Measurements from ENCODE around the gene PRKCZ. TPM values are rescaled to one million over a fixed set of nuclear protein-coding genes. Genes with fewer than 3 reads are reported as not detected.

PRKCZ gene
- total RNA-seq, 1 donor from 2014 or later: 120 TPM

- Mint-ChIP-seq H3K27me3 (ENCODE audit: unreplicated experiment) (peaks cover 5% of the 10 kb centered on the region), H3K4me1 (ENCODE audit: low read depth, unreplicated experiment) (peaks cover 7% of the 10 kb centered on the region), H3K9me3 (ENCODE audit: unreplicated experiment) (peaks cover 14% of the 10 kb centered on the region), H3K4me3 (ENCODE audit: unreplicated experiment) (no peak overlapping the region), H3K36me3 (ENCODE audit: unreplicated experiment) (peaks cover 16% of the 10 kb centered on the region), H3K27ac (ENCODE audit: unreplicated experiment) (no peak overlapping the region)
- no peak for DNase-seq
- no peak for TF ChIP-seq CTCF (IDR thresholded peaks at IDR 0.05; ENCODE audit: partially characterized antibody, unreplicated experiment)
Measured at GRCh38 chr1:2160451-2161300, 110.5 kb downstream of the PRKCZ start.

- no peak overlapping the region for H3K27ac Mint-ChIP-seq (ENCODE audit: unreplicated experiment)
- peaks cover 4% of the 10 kb centered on the region for H3K27me3 Mint-ChIP-seq (ENCODE audit: unreplicated experiment)
- peaks cover 15% of the 10 kb centered on the region for H3K36me3 Mint-ChIP-seq (ENCODE audit: unreplicated experiment)
- no peak for DNase-seq
- H3K4me1 Mint-ChIP-seq (ENCODE audit: low read depth, unreplicated experiment): no peaks in the 10 kb centered on the region
- peaks cover 16% of the 10 kb centered on the region for H3K9me3 Mint-ChIP-seq (ENCODE audit: unreplicated experiment)
- no peak overlapping the region for H3K4me3 Mint-ChIP-seq (ENCODE audit: unreplicated experiment)
- no peak for TF ChIP-seq CTCF (IDR thresholded peaks at IDR 0.05; ENCODE audit: partially characterized antibody, unreplicated experiment)
Measured at GRCh38 chr1:2163205-2163604, 113.0 kb downstream of the PRKCZ start.

- H3K36me3 Mint-ChIP-seq (ENCODE audit: unreplicated experiment): peaks cover 15% of the 10 kb centered on the region
- TF ChIP-seq CTCF (IDR thresholded peaks at IDR 0.05; ENCODE audit: partially characterized antibody, unreplicated experiment): no peak
Measured at GRCh38 chr1:2165646-2166045, 115.4 kb downstream of the PRKCZ start.

GRCh38 chr1:2166254-2166653 lies 116.0 kb downstream of the PRKCZ start:
- Mint-ChIP-seq H3K27me3 (ENCODE audit: unreplicated experiment) (peaks cover 2% of the 10 kb centered on the region), H3K9me3 (ENCODE audit: unreplicated experiment) (peaks cover 13% of the 10 kb centered on the region), H3K27ac (ENCODE audit: unreplicated experiment) (no peak overlapping the region), H3K36me3 (ENCODE audit: unreplicated experiment) (peaks cover 15% of the 10 kb centered on the region), H3K4me1 (ENCODE audit: low read depth, unreplicated experiment) (no peaks in the 10 kb centered on the region), H3K4me3 (ENCODE audit: unreplicated experiment) (no peak overlapping the region)
- DNase-seq: peak; percentile 48
- TF ChIP-seq CTCF (IDR thresholded peaks at IDR 0.05; ENCODE audit: partially characterized antibody, unreplicated experiment): no peak

More at GRCh38 chr1:2165646-2166045, 115.4 kb downstream of the PRKCZ start:
- H3K27ac Mint-ChIP-seq (ENCODE audit: unreplicated experiment): no peak overlapping the region
- no peak overlapping the region for H3K4me3 Mint-ChIP-seq (ENCODE audit: unreplicated experiment)
- H3K4me1 Mint-ChIP-seq (ENCODE audit: low read depth, unreplicated experiment): no peaks in the 10 kb centered on the region
- no peak for DNase-seq
- peaks cover 13% of the 10 kb centered on the region for H3K9me3 Mint-ChIP-seq (ENCODE audit: unreplicated experiment)
- H3K27me3 Mint-ChIP-seq (ENCODE audit: unreplicated experiment): peaks cover 2% of the 10 kb centered on the region

GRCh38 chr1:2166695-2167094 lies 116.5 kb downstream of the PRKCZ start:
- H3K27ac Mint-ChIP-seq (ENCODE audit: unreplicated experiment): no peak overlapping the region
- H3K4me3 Mint-ChIP-seq (ENCODE audit: unreplicated experiment): no peak overlapping the region
- H3K27me3 Mint-ChIP-seq (ENCODE audit: unreplicated experiment): peaks cover 4% of the 10 kb centered on the region
- peaks cover 14% of the 10 kb centered on the region for H3K36me3 Mint-ChIP-seq (ENCODE audit: unreplicated experiment)
- H3K4me1 Mint-ChIP-seq (ENCODE audit: low read depth, unreplicated experiment): no peaks in the 10 kb centered on the region
- DNase-seq: no peak
- TF ChIP-seq CTCF (IDR thresholded peaks at IDR 0.05; ENCODE audit: partially characterized antibody, unreplicated experiment): no peak
- peaks cover 13% of the 10 kb centered on the region for H3K9me3 Mint-ChIP-seq (ENCODE audit: unreplicated experiment)

Measured in glutamatergic neuron (in vitro differentiated cells).